Lung (tissue), 12 donors: ENCODE data around the gene ABCC4. TPM values are rescaled to one million over a fixed set of nuclear protein-coding genes. Genes with fewer than 3 reads are reported as not detected.
"Not testable (repeated sequence)": the region's sequence is repeated elsewhere in the genome, so short reads cannot be mapped to it uniquely, and the experiment has no call there.

Experiments
- ATAC-seq: fragments of 200-7000 bp; cut with Tn5 transposase; one replicate; pipeline ENCODE4 v1.9.1; 2020; ENCODE audit warnings: moderate number of reproducible peaks; ENCODE audit not compliant: insufficient read depth, low FRiP score
- DNase-seq, 3 donors: peaks; one replicate each; pipeline ENCODE4 v3.0.0-alpha.2; 2013 to 2017
- H3K27ac ChIP-seq, 2 donors: one replicate each; pipeline ENCODE4 v1.5.1; 2013; ENCODE audit warnings: mild to moderate bottlenecking in 2 of 2, moderate library complexity in 2 of 2, control low read depth in 1 of 2, inconsistent platforms in 1 of 2, low read depth in 1 of 2, low read length in 1 of 2
- H3K27me3 ChIP-seq, 3 donors: one replicate each; pipeline ENCODE4 v1.5.1; 2013; ENCODE audit warnings: low read length in 2 of 3; ENCODE audit not compliant: control insufficient read depth in 3 of 3, insufficient read depth in 3 of 3
- H3K36me3 ChIP-seq, 4 donors: one replicate each; pipeline ENCODE4 v1.5.1; 2013; ENCODE audit warnings: low read length in 4 of 4, mild to moderate bottlenecking in 1 of 4, moderate library complexity in 1 of 4; ENCODE audit not compliant: control insufficient read depth in 4 of 4, insufficient read depth in 4 of 4
- H3K4me1 ChIP-seq, 5 donors: one replicate each; pipeline ENCODE4 v1.5.1; 2013; ENCODE audit warnings: low read length in 5 of 5, mild to moderate bottlenecking in 2 of 5, moderate library complexity in 1 of 5; ENCODE audit not compliant: control insufficient read depth in 5 of 5, insufficient read depth in 5 of 5
- H3K4me3 ChIP-seq: one replicate; pipeline ENCODE4 v1.5.1; 2013; ENCODE audit warnings: mild to moderate bottlenecking, control low read depth, moderate library complexity
- H3K9ac ChIP-seq, 2 donors: one replicate each; pipeline ENCODE4 v1.5.1; 2013; ENCODE audit warnings: low read length in 2 of 2, control low read depth in 1 of 2; ENCODE audit not compliant: insufficient read depth in 1 of 2
- H3K9me3 ChIP-seq, 4 donors: one replicate each; pipeline ENCODE4 v1.5.1; 2013; ENCODE audit warnings: low read length in 3 of 4, mild to moderate bottlenecking in 1 of 4, moderate library complexity in 1 of 4; ENCODE audit not compliant: control insufficient read depth in 4 of 4, insufficient read depth in 3 of 4
- CTCF ChIP-seq: IDR thresholded peaks from 2 replicates; pipeline ENCODE4 v1.5.1; 2012; ENCODE audit warnings: mild to moderate bottlenecking; ENCODE audit errors: control extremely low read depth, extremely low read depth
- WGBS, 2 donors: extraction: QIAGEN DNeasy Blood & Tissue Kit; methylation state at CpG; one replicate each; pipeline ENCODE4 v1.1.7; 2013; 5-methylcytosine and 5-hydroxymethylcytosine counted together
- polyA plus RNA-seq, 2 donors: library from polyadenylated mRNA; stranded (reverse); fragments of 200-250 nt; gene quantifications; one replicate each; pipeline ENCODE4 v1.2.1, GENCODE V29; 2013
- total RNA-seq, 2 donors: library from RNA; depleted of rRNA in 1 of 2; stranded (reverse); fragments of >200 nt in 1 of 2; gene quantifications; one replicate each; pipeline ENCODE4 v1.2.1, GENCODE V29; 2014 to 2021
- donor health status: control.
- donor health status: control.
- donor health status: Bipolar disorder and iron deficiency.
- donor health status: healthy.
- donor health status: DM: yes; HTN: yes; CAD: no.

The ABCC4 gene
- total and polyA plus RNA-seq, 4 donors, result 7.1 to 38.7 (median 20.6) TPM

GRCh38 chr13:95193509-95194230 lies 107.6 kb downstream of the ABCC4 start:
- 89 to 96% methylated on average over 13 of the region's 13 CpGs for WGBS, 2 donors
- Histone ChIP-seq H3K36me3 (peaks cover 0 to 10% (median 3%) of the 10 kb centered on the region in 4 donors), H3K4me1 (peaks cover 0 to 22% (median 0%) of the 10 kb centered on the region in 5 donors), H3K27me3 (no peaks in the 10 kb centered on the region), H3K9me3 (no peaks in the 10 kb centered on the region), H3K27ac (no peak overlapping the region), H3K9ac (no peak overlapping the region), H3K4me3 (no peak overlapping the region)
- DNase-seq, result no peak
- no peak for ATAC-seq
- no peak for TF ChIP-seq CTCF

- 80 to 83% methylated on average over 7 of the region's 7 CpGs for WGBS, 2 donors
- Histone ChIP-seq H3K9ac (no peak overlapping the region), H3K4me1 (peaks cover 0 to 22% (median 0%) of the 10 kb centered on the region in 5 donors), H3K9me3 (no peaks in the 10 kb centered on the region), H3K27me3 (no peaks in the 10 kb centered on the region), H3K4me3 (no peak overlapping the region), H3K27ac (no peak overlapping the region), H3K36me3 (peaks cover 1 to 10% (median 4%) of the 10 kb centered on the region in 4 donors)
- DNase-seq, result no peak
- TF ChIP-seq CTCF, result no peak
- no peak for ATAC-seq
Observed at GRCh38 chr13:95192998-95193397, 108.3 kb downstream of the ABCC4 start.

- not testable (repeated sequence) for H3K9me3 ChIP-seq, H3K27ac ChIP-seq, H3K27me3 ChIP-seq, H3K9ac ChIP-seq, DNase-seq, H3K4me3 ChIP-seq, ATAC-seq
- Histone ChIP-seq H3K4me1 (peaks cover 0 to 22% (median 0%) of the 10 kb centered on the region in 5 donors), H3K36me3 (peaks cover 3 to 10% (median 4%) of the 10 kb centered on the region in 4 donors)
- 81 to 87% methylated on average over 5 of the region's 5 CpGs for WGBS, 2 donors
Observed at GRCh38 chr13:95192564-95192945, 108.7 kb downstream of the ABCC4 start.

GRCh38 chr13:95191821-95192563 lies 109.3 kb downstream of the ABCC4 start:
- WGBS, 2 donors, result 61 to 68% methylated on average over 9 of the region's 9 CpGs
- ATAC-seq (peak; percentile 76), DNase-seq (peak; percentile 84 to 88 (median 85))
- peaks cover 0 to 22% (median 0%) of the 10 kb centered on the region in 5 donors for H3K4me1 ChIP-seq
- no peak overlapping the region for H3K9ac ChIP-seq
- no peak overlapping the region for H3K4me3 ChIP-seq
- H3K27ac ChIP-seq, result no peak overlapping the region
- H3K27me3 ChIP-seq, result no peaks in the 10 kb centered on the region
- H3K9me3 ChIP-seq, result no peaks in the 10 kb centered on the region
- TF ChIP-seq CTCF, result peak; percentile 56
- H3K36me3 ChIP-seq, result peaks cover 3 to 10% (median 4%) of the 10 kb centered on the region in 4 donors
